ENCODE results near the gene MYO9A.

MYO9A gene

DNA sequence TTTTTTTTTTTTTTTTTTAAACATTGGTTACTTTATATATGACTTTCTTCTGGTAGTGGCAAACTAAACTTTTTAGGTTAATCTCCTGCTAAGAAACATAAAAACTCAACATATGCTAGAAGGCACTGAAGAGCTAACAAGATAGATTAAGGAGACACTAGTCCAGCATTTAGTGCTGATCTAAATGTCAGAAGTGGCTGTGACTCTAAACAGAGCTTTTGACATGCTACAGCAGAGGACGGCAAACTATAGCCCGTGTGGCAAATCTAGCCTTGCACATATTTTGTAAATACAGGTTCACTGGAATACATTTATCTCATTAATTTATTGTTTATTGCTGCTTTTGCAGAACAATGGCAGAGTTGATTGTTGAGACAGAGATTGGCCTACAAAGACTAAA is 287.0 kb downstream of the MYO9A start:
- FAIRE-seq = no peak

DNA sequence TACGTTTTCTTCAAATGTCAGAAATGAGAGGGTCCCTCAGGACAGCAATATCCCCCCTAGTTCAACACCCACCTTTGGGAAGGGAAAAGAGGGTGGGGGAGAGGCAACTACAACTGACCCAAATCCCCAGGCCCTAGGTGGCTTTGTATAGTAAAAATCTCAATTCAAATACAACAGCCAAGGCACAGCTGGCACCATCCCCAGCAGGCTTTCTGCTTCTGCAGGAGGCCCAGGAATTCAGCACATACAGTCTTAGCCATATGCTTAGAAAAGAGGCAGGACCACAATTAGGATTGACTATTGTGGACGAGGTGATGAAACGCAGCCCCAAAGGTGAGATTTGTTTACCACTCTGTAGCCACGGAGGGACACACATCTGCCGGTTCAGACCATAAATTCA is 291.8 kb downstream of the MYO9A start:
- FAIRE-seq = no peak

DNA sequence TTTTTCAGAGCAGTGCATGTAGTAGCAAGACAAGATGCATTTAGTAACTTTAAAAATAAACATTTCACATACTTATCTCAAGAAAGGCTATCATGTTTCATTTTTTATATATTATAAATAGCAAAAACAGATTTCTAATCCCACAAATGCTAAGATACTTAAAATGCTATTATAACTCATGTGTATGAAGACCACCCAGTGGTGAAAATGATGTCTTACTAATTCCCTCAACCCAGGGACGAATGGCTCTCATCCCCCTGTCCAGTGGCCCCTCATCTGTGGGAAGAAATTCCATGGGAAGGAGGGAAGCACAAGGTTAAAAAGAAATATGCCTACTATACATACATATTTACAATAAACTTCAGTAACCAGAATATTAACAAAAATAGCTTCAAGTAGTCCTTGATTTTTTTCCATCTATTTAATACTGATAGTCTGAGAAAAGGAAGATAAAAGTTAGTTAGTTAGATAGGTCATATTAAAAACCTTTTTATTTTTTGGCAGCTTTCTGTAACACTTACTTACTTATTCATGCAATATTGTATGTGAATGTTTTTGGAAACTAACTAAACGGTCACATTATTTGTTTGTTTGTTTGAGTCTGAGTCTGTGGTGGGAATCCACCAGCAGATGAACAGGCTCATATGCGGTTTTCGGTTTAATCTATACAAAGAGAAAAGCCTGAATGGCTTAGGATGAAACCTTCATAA is 292.8 kb downstream of the MYO9A start:
- FAIRE-seq = no peak

DNA sequence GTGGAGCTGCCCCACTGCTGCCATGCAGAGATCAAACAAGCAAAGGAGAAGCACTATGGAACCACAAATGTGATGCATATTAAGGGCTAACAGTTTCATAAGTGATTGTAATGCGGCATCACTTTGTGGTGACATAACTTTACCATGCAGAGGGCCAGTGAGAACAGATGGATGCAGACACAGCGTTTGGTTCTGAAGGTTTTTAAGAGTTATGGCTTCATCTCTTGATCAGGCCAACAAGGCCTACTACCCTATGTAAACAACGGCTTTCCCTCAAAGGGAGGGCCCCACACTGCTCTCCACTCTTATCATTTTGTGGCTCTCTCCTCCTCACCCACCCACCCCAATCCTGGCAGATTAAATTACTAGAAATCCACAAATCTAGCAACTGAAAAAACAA is 294.1 kb downstream of the MYO9A start:
- no peak for FAIRE-seq

DNA sequence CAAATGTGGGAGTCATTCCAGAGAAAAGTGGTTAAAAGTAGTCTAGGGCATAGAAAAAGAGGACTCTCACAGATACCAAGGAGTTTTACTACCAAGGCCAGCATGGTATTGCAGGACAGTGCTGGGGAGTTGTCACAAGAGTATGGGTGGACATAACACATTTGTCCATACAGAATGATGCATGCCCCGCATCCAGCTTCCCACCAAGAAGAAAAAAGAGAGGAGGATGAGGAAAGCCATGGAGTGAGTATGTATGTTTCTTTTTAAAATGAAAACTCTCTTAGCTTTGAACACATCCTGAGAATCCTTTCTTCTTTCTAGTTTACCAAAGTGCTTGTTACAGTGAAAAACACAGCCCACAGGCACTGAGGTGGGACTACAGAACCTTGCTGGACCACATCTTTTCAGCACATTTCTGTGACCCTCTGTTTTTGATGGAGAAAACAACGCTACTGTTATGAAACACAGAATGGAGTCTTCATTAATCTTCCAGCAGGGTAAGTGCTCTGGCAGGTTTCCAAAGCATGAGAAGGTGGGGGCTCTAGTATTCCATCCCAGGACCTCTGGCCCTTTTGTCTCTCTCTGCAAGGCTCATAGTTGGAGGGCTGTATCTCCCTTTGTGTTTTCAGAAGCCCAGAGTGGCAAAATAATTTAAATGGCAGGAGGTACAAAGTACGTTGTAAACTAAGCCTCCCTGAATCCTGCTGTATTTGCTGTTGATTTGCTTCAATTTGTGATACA is 294.9 kb downstream of the MYO9A start:
- FAIRE-seq = no peak

DNA sequence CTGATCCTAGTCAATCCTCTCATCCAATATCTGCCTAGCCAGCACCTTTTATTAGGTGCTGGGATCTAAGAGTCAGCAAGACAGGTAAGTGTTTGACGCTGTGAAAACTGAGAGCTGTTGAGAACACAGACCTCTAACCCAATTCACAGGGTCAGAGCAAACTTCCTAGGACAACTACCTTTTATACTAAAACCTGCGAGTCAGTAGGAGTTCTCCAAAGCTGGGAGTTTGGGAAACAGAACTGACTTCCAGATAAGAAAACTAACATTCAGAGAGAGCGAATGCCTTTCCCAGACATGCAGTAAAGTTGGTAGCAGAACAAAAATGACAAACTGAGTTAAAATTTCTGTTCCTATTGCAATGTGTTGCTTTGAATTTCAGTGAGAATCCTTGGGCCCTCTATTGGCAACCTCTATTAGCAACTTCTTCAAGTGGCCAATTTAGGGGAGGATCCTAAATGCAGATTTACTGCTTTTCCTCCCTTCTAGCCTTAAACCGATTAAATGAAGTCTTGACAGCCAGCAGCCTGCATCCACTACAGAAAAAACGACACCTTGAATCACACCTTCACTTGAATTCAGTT is 296.3 kb downstream of the MYO9A start:
- FAIRE-seq = no peak

DNA sequence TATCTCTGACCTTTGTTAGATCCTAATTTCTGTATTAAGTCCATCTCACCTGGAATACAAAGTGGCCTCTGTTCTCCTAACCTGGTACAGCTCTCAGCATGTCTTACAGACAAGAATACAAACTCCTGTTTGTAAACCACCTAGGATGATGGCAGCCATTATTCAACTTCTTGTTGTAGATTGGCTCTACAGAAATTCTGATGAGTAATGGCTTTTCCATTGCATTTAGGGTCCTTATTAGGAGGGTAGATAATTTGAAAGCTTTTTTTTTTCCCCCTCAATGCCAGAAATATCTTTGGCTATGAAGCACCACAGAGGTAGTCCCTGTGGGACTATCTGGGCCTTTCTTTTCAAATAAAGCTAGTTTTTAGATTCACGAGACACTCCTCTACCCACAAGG is 297.8 kb downstream of the MYO9A start:
- FAIRE-seq = no peak

DNA sequence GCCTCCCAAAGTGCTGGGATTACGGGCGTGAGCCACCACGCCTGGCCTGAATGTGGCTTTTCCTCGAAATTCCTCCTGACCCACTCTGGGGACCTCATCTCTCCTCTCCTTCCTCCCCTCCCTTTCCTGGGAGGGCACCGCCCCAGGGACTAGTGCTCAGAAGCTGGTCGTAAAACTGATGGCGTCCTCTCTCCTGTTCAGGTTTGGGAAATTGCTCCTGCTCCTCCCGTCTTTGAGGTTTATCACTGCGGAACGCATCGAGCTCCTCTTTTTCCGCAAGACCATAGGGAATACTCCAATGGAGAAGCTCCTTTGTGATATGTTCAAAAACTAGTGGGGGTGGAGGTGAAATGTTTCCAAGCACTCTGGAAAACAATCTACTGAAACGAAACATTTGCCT is 300.6 kb downstream of the MYO9A start:
- no peak for FAIRE-seq

DNA sequence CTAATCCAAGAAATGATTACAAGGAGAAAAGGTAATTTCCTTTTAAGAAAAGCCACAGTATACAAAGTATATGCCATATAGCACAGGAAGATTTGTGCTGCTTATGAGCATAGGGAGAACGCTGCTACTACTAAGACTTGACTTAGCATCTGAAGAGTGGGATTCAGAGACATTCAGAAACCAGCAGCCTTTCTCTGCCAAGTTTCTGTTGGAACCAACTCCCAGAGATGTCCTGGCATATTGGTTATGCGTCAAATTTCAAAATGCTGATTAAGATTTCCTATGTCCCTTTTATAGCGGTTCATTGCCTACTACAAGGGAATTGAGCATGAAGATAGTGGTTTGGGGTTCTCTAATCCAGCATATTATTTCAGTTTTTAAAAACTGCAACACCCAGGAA is 302.6 kb downstream of the MYO9A start:
- no peak for FAIRE-seq

DNA sequence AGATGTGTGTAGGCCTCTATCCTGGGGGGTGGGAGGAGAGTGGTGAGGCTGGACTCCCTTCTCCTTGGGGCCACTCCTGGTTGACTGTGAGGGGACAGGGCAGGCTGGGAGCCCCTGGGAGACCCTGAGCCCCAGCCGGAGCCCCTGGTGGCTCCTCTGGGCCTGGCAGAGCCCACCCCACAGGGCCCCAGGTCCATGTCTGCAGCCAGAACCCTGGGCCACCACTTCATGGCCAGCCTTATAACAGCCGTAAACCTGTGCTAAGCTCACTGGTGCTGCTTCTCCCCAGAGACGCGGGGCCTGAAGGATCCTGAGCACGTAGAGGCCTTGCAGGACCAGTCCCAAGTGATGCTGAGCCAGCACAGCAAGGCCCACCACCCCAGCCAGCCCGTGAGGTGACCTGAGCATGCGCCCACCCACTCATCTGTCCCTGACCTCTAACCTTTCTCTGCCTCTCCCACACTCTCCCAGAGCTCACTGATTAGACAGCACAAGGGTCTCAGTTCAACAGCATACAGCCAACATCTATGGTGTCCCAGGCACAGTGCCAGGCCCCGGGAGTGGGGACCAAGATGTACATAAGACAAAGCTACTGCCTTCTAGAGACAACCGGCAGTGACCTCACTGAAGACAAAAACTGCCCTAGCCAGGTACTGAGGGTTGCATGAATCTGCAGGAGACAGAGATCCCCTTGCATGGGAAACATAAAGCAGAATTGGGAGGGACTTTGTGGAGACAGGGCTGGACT is 304.1 kb downstream of the MYO9A start:
- no peak for FAIRE-seq

DNA sequence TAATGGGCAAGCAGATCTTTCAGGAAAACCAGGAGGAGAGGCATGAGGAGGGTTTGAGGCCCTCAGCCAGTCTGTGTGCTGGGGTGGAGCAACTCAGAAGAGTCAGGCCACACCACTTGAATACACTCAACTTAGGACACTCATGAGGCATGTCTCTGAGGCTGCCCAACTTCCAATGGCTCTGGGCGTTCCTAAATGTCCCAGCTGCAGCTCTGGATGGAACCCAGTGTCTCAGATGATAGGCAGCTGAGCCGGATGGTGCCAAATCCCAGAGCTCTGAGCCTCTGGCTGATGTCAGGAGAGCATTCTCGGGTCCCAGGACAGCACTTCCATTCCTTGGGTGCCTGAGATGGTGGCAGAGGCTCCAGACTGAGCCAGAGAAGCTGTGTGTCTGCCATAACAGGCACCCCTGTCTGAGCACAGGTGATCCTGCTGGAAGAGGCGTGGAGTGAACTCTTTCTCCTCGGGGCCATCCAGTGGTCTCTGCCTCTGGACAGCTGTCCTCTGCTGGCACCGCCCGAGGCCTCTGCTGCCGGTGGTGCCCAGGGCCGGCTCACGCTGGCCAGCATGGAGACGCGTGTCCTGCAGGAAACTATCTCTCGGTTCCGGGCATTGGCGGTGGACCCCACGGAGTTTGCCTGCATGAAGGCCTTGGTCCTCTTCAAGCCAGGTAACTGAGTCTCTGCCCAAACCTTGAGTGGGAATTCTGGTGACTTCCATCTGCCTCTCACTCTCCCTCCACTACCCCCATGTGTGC is 304.8 kb downstream of the MYO9A start:
- FAIRE-seq = no peak

DNA sequence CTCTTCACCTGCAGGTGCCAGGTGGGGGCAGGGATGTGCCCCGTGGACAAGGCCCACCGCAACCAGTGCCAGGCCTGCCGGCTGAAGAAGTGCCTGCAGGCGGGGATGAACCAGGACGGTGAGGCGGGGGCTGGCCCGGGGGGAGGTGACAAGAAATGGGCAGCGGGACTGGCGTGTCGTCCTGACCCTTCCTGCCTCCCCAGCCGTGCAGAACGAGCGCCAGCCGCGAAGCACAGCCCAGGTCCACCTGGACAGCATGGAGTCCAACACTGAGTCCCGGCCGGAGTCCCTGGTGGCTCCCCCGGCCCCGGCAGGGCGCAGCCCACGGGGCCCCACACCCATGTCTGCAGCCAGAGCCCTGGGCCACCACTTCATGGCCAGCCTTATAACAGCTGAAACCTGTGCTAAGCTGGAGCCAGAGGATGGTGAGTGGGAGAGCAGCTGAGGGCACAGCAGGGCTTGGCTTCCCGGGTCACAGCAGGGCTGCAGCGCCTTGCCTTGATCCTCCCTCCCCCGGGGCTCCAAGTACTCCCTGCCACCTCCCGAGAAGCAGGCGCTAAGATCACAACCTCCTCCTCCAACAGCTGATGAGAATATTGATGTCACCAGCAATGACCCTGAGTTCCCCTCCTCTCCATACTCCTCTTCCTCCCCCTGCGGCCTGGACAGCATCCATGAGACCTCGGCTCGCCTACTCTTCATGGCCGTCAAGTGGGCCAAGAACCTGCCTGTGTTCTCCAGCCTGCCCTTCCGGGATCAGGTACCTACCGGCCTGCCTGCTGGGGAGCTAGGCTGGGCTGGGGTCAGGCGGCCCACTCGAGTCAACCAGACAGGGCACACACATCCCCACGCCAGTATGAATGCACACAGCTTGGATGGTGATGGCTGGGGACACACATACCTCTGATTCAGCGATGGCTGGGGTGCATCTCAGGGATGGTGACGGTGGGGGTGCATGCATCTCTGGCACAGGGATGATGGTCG is 305.9 kb downstream of the MYO9A start:
- FAIRE-seq = no peak

DNA sequence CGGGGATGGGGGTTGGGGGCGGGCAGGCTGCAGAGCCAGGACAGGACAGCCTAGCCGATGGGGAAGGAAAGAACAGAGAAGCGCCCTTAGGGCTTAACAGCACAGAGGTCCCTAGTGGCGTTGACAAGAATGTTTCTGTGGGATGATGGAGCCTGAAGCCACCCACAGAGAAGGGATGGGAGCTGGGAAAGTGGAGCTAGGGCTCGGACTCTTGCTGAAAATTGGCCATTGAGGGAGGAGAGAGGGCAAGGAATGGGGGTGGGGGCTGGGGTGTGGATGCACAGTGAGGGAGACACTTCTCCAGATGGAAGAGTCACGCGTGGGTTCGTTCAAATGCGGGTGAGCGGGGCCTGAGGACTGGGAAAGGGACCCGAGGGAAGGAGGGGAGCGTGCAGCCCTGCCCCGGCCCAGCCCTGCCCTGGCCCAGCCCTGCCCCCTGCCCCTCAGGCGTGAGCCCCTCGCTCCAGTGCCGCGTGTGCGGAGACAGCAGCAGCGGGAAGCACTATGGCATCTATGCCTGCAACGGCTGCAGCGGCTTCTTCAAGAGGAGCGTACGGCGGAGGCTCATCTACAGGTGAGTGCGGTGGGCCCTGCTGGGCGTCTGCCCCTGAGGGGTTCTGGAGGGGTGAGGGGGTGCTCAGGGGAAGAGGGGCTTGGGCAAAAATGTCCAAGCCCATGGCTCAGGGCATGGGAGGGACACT is 306.8 kb downstream of the MYO9A start:
- no peak for FAIRE-seq

DNA sequence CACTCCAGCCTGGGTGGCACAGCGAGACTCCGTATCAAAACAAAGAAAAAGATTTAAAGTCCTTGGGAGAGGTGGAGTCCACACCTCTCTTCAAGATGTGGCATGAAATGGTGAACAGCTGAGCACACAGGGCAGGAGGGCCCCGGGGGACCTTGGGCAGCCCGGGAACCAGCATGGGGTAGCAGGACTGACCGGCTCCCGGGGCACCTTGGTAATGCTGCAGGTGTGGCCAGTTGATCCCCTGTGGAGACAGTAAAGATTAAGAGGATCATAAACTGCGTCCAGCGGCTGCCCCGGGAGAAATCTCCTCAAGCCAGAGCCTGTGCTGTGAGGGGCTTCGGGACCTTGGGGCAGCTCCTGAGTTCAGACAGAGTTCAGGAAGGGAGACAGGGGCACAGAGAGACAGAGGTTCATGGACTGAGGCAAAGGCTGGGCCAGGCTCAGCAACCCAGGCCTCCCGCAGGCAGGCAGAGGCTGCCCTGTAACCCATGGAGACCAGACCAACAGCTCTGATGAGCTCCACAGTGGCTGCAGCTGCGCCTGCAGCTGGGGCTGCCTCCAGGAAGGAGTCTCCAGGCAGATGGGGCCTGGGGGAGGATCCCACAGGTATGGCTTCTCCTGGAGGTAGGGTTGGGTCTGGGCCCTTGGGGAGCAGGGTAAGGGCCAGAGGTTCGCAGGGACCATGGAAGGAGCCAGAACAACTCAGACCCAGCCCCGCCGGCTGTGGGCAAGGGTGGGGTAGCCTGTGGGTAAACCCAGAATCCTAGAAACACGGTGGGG is 307.5 kb downstream of the MYO9A start, which contains the start of gene NR2E3:
NR2E3 (plus strand) TSS at position 299 of the 780 bp plus-strand sequence; CDS start at position 489, 190 bp downstream.
- FAIRE-seq = no peak

DNA sequence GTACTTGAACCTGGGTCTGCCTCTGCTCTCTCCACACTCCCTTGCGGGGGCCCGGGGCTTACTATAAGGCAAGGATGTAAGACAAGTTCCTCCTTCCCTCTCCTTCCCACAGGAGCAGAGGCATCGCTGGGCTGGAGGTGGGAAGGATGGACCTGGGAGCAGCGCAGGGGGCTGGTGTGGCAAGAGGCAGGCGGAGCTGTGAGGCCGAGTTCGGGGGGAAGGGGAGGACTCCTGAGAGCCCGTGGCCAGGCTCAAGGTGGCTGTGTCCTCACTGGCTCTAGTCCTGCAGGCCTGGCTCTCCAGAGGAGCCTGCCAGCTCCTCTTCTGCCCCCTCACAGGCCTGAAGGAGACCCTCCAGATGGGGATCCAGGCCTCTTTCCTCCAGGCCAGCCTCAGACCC is 308.6 kb downstream of the MYO9A start:
- FAIRE-seq = no peak

DNA sequence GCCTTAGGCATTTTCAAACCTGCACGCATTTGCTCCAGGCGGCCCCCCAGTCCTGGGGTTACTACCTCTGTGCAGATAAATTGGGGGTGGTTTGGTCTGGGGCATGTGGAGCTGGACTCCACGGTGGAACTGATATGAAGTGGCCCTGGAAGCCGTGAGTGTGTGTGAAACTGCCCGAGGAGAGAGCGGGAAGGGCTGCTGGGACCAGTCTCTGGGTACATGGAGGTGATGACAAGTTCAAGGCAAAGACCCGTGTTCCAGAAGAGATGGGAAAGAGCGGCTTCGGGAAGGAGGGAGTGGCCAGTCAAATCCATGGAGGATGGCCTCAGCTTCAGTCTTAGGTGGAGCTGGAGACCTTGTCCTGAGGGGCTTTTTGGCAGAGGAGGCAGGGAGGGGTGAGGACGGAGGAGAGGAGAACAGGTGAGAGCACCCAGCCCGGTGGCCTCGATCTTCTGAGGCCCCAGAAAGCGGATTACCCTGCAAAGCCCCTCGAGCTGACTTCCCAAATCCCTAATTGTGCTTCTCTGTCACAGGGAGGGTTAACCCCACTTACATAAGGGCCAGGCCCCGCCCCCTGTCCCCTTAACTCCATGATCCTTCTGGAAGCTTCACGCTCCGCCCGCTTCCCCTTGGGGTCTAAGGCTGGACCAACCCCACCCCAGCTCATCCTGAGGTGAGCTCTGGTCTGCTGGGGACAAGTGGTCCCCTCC is 309.5 kb downstream of the MYO9A start:
- FAIRE-seq = no peak

DNA sequence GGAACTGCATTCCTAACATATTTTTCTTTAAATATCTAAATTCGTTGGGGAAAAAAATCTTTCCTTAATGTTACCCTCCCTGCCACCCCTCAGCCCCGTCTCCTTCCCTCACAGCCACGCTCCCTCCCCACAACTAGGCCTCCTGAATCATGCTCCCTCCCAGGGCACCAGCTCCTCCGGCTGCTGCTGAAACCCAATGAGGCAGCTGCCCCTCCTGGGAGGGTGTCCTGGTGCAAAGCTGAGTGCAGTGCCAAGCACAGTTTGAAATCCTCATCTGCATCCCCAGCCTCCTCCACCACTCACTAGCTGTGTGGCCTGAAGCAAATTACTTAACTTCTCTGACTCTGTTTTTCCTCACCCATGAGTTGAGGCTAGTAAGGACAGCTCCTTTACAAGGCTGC is 310.3 kb downstream of the MYO9A start:
- FAIRE-seq = no peak

DNA sequence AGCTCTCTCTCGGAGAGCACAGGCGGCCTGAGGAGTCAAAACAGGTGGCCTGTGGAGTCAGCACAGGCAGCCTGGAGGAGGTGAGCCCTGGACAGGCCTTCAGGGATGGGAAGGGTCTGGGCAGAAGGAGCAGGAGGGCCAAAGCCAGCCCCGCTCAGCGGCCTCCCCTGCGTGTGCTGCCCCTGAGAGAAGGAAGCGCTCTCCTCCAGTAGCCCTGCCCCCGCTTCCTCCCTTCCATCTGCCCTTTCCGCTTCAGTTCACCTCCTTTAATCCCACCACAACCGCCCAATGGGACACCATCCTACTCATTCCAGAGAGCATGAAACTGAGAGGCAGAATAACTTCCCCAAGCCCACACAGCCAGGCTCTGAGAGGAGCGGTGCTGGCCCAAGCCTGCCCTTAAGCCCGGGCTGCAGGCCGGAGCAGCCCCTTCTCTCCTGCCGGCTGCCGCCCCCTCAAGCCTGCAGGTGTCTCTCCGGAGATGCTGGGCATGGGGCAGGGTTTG is 310.8 kb downstream of the MYO9A start:
- no peak for FAIRE-seq

DNA sequence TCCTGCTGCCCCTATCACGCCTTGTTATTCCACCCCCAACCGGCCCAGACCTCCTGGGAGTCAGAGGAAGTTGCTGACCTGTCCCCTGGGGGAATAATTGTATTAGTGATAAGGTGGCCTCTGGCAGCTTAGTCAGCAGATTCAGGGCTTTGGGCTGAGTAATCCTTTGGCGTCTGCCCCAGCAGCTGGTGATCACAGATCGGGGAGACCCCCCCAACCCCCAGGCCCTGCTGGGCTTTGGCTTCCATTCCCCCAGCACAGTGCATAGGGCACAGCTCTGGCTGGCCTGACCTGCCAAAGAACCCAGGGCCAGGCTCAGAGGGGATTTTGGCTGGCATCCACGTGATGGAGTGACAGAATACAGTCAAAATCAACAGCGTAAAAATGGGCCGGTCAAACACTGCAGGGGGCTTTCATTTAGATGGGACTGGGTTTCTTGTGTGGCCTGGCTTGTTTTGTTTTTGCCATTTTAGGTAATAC is 311.5 kb downstream of the MYO9A start:
- FAIRE-seq = no peak

Measured in TTC549 (cell line).